ENCODE results near the gene DPYD. TPM values are rescaled to one million over a fixed set of nuclear protein-coding genes. Genes with fewer than 3 reads are reported as not detected.

The DPYD gene
- total and polyA plus RNA-seq, 2 donors from 2014 or later, result 4.9 to 41.6 TPM

GRCh38 chr1:97869441-97869840 is 51.4 kb downstream of the DPYD start:
- H3K4me1 ChIP-seq (ENCODE audit: control insufficient read depth in 2 of 3, insufficient read depth in 2 of 3, low read depth in 1 of 3, low read length in 3 of 3), result no peaks in the 10 kb centered on the region
- H3K4me3 ChIP-seq (ENCODE audit: low read length in 3 of 3), result no peak overlapping the region
- no peak for DNase-seq
- H3K27me3 ChIP-seq (ENCODE audit: control insufficient read depth, insufficient read depth, low read length), result no peaks in the 10 kb centered on the region
- TF ChIP-seq CTCF (IDR thresholded peaks at IDR 0.05; ENCODE audit: borderline replicate concordance, extremely low read depth, insufficient read depth), result no peak
- H3K9ac ChIP-seq (ENCODE audit: low read length in 3 of 3), result no peak overlapping the region
- H3K36me3 ChIP-seq (ENCODE audit: control insufficient read depth in 2 of 3, insufficient read depth in 3 of 3, low read length in 3 of 3), result no peaks in the 10 kb centered on the region
- no peak for FAIRE-seq
- no peaks in the 10 kb centered on the region for H3K9me3 ChIP-seq (ENCODE audit: control insufficient read depth in 2 of 3, insufficient read depth in 1 of 3, low read length in 3 of 3)
- no peak overlapping the region for H3K27ac ChIP-seq (ENCODE audit: low read depth in 2 of 2, low read length in 2 of 2)
- intact Hi-C loops (cut with DNase I), result no loop called here

DNA sequence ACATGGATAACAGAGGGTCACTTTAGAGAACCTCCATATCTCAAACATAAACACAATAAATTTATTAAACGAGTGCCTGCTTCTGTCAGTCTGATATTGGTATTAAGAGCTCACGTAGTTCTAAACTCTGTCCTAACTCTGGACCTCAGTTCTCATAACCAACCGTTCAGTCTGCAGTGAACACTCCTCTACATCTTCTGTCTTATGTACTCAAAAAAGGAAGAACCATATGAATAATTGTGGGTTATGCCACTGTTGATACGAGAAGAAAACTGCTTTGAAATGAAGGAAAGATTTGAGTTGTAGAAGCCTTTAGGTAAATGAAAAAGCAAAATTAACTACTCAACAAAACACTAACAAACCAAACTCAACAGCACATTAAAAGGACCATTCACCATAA is 53.7 kb downstream of the DPYD start:
- Histone ChIP-seq H3K27me3 (ENCODE audit: control insufficient read depth, insufficient read depth, low read length) (no peaks in the 10 kb centered on the region), H3K4me3 (ENCODE audit: low read length in 3 of 3) (no peak overlapping the region), H3K27ac (ENCODE audit: low read depth in 2 of 2, low read length in 2 of 2) (no peak overlapping the region), H3K9ac (ENCODE audit: low read length in 3 of 3) (no peak overlapping the region), H3K9me3 (ENCODE audit: control insufficient read depth in 2 of 3, insufficient read depth in 1 of 3, low read length in 3 of 3) (no peaks in the 10 kb centered on the region), H3K4me1 (ENCODE audit: control insufficient read depth in 2 of 3, insufficient read depth in 2 of 3, low read depth in 1 of 3, low read length in 3 of 3) (no peaks in the 10 kb centered on the region), H3K36me3 (ENCODE audit: control insufficient read depth in 2 of 3, insufficient read depth in 3 of 3, low read length in 3 of 3) (no peaks in the 10 kb centered on the region)
- TF ChIP-seq CTCF (IDR thresholded peaks at IDR 0.05; ENCODE audit: borderline replicate concordance, extremely low read depth, insufficient read depth), result no peak
- DNase-seq (no peak), FAIRE-seq (no peak)
- intact Hi-C loops (cut with DNase I), result no loop called here

DNA sequence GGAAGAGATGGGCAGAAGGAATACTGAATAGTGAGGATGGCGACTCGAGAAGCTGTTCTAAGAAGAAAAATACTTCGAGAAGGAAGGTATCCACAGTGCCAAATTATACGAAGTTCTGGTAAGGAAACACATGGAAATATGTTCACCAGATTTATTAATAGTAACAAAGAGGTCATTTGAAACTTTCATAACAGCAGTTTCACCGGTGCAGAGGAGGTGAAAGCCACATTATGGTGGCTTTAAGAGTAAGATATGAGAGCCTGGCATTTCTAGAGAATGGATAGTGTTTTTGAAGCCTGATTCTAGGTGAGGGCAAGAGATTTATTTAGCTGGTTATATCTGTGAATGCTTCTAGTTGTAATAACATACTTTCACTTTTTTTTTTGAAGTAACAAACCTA is 56.2 kb downstream of the DPYD start:
- no peak for TF ChIP-seq CTCF (IDR thresholded peaks at IDR 0.05; ENCODE audit: borderline replicate concordance, extremely low read depth, insufficient read depth)
- intact Hi-C loops (cut with DNase I), result no loop called here
- no peaks in the 10 kb centered on the region for H3K4me1 ChIP-seq (ENCODE audit: control insufficient read depth in 2 of 3, insufficient read depth in 2 of 3, low read depth in 1 of 3, low read length in 3 of 3)
- FAIRE-seq, result no peak
- H3K9ac ChIP-seq (ENCODE audit: low read length in 3 of 3), result no peak overlapping the region
- no peaks in the 10 kb centered on the region for H3K9me3 ChIP-seq (ENCODE audit: control insufficient read depth in 2 of 3, insufficient read depth in 1 of 3, low read length in 3 of 3)
- DNase-seq, result no peak
- H3K27me3 ChIP-seq (ENCODE audit: control insufficient read depth, insufficient read depth, low read length), result no peaks in the 10 kb centered on the region
- no peak overlapping the region for H3K4me3 ChIP-seq (ENCODE audit: low read length in 3 of 3)
- H3K27ac ChIP-seq (ENCODE audit: low read depth in 2 of 2, low read length in 2 of 2), result no peak overlapping the region
- H3K36me3 ChIP-seq (ENCODE audit: control insufficient read depth in 2 of 3, insufficient read depth in 3 of 3, low read length in 3 of 3), result no peaks in the 10 kb centered on the region

- intact Hi-C loops (cut with DNase I), result no loop called here
- no peak overlapping the region for H3K4me3 ChIP-seq (ENCODE audit: low read length in 3 of 3)
- TF ChIP-seq CTCF (IDR thresholded peaks at IDR 0.05; ENCODE audit: borderline replicate concordance, extremely low read depth, insufficient read depth), result no peak
- no peaks in the 10 kb centered on the region for H3K27me3 ChIP-seq (ENCODE audit: control insufficient read depth, insufficient read depth, low read length)
- H3K9me3 ChIP-seq (ENCODE audit: control insufficient read depth in 2 of 3, insufficient read depth in 1 of 3, low read length in 3 of 3), result no peaks in the 10 kb centered on the region
- H3K27ac ChIP-seq (ENCODE audit: low read depth in 2 of 2, low read length in 2 of 2), result no peak overlapping the region
- DNase-seq (no peak), FAIRE-seq (no peak)
- H3K36me3 ChIP-seq (ENCODE audit: control insufficient read depth in 2 of 3, insufficient read depth in 3 of 3, low read length in 3 of 3), result no peaks in the 10 kb centered on the region
- H3K9ac ChIP-seq (ENCODE audit: low read length in 3 of 3), result no peak overlapping the region
- no peaks in the 10 kb centered on the region for H3K4me1 ChIP-seq (ENCODE audit: control insufficient read depth in 2 of 3, insufficient read depth in 2 of 3, low read depth in 1 of 3, low read length in 3 of 3)
Observed at GRCh38 chr1:97853221-97853620, 67.6 kb downstream of the DPYD start.

Measured in kidney (tissue), 14 donors.